Activated T-cell treated with anti-CD3 and anti-CD28 coated beads, Interleukin-2, amount 50 U/mL, for 4 hours (primary cell): ENCODE results near the gene KANK3. TPM values are rescaled to one million over a fixed set of nuclear protein-coding genes. Genes with fewer than 3 reads are reported as not detected.
"Not testable (repeated sequence)": the region's sequence is repeated elsewhere in the genome, so short reads cannot be mapped to it uniquely, and the experiment has no call there.

Experiments
- ATAC-seq, 2 donors: fragments of 200-7000 bp; cut with Tn5 transposase; one replicate each; pipeline ENCODE4 v1.10.0; 2021
- DNase-seq: peaks from one replicate; pipeline ENCODE4 v3.0.0-alpha.2; 2020
- H3K27me3 Mint-ChIP-seq: one replicate; pipeline ENCODE4 v1.8.0; 2021; ENCODE audit warnings: low read depth, mixed read lengths
- H3K36me3 Mint-ChIP-seq: one replicate; pipeline ENCODE4 v1.8.0; 2022; ENCODE audit warnings: mixed read lengths; ENCODE audit not compliant: insufficient read depth
- H3K4me1 Mint-ChIP-seq: one replicate; pipeline ENCODE4 v1.8.0; 2021; ENCODE audit warnings: low read depth, mixed read lengths
- H3K4me3 Mint-ChIP-seq: one replicate; pipeline ENCODE4 v1.8.0; 2021; ENCODE audit warnings: mild to moderate bottlenecking, moderate library complexity, mixed read lengths
- H3K9me3 Mint-ChIP-seq: one replicate; pipeline ENCODE4 v1.8.0; 2021; ENCODE audit warnings: mixed read lengths
- total RNA-seq, 3 donors: library from RNA; stranded (reverse); gene quantifications; one replicate each; pipeline ENCODE4 v1.2.1, GENCODE V29; 2021

Gene KANK3
- total RNA-seq = under 1 TPM in 2 of 3 donors, not detected in 1; 0.41 to 0.43 TPM

GRCh38 chr19:8342684-8343482 is at the start of gene KANK3:
Gene KANK3, minus strand, starts transcription at chr19:8343262. Its CDS starts 5,434 bp downstream, at chr19:8337828.
- Mint-ChIP-seq H3K9me3 (no peaks in the 10 kb centered on the region), H3K4me3 (peak within 1 kb of the TSS; percentile 74), H3K27me3 (peaks cover 14% of the 10 kb centered on the region), H3K36me3 (no peaks in the 10 kb centered on the region), H3K4me1 (peaks cover 8% of the 10 kb centered on the region)
- DNase-seq = peak; percentile 88
- ATAC-seq = peak; percentile 100

- Mint-ChIP-seq H3K9me3 (no peaks in the 10 kb centered on the region), H3K36me3 (no peaks in the 10 kb centered on the region), H3K4me3 (peak overlapping the region; percentile 29), H3K4me1 (peaks cover 25% of the 10 kb centered on the region), H3K27me3 (no peaks in the 10 kb centered on the region)
- DNase-seq = no peak
- no peak for ATAC-seq
These were observed 49.0 kb upstream of the KANK3 start for GRCh38 chr19:8392017-8392591.

GRCh38 chr19:8391198-8392016 is 48.3 kb upstream of the KANK3 start:
- ATAC-seq = no peak

GRCh38 chr19:8390617-8390981 is 47.5 kb upstream of the KANK3 start:
- Mint-ChIP-seq H3K9me3 (no peaks in the 10 kb centered on the region), H3K27me3 (no peaks in the 10 kb centered on the region), H3K36me3 (no peaks in the 10 kb centered on the region), H3K4me1 (peaks cover 17% of the 10 kb centered on the region), H3K4me3 (peak overlapping the region; percentile 72)
- peak; percentile 90 for DNase-seq
- ATAC-seq = peak; percentile 63 to 70

More at GRCh38 chr19:8391198-8392016, 48.3 kb upstream of the KANK3 start:
- H3K27me3 Mint-ChIP-seq = no peaks in the 10 kb centered on the region
- no peaks in the 10 kb centered on the region for H3K36me3 Mint-ChIP-seq
- no peaks in the 10 kb centered on the region for H3K9me3 Mint-ChIP-seq
- H3K4me3 Mint-ChIP-seq = peak overlapping the region; percentile 72
- DNase-seq = no peak
- H3K4me1 Mint-ChIP-seq = peaks cover 20% of the 10 kb centered on the region

- no peaks in the 10 kb centered on the region for H3K27me3 Mint-ChIP-seq
- H3K4me3 Mint-ChIP-seq = peak within 1 kb of the TSS; percentile 94
- ATAC-seq = peak; percentile 95 to 96
- DNase-seq = peak; percentile 96
- no peaks in the 10 kb centered on the region for H3K9me3 Mint-ChIP-seq
- peaks cover 17% of the 10 kb centered on the region for H3K4me1 Mint-ChIP-seq
- no peaks in the 10 kb centered on the region for H3K36me3 Mint-ChIP-seq
These were observed 47.0 kb upstream of the KANK3 start, which contains the start of gene RAB11B for GRCh38 chr19:8389891-8390616. Gene RAB11B, plus strand, starts transcription at chr19:8390360. Its CDS starts 57 bp downstream, at chr19:8390417.

GRCh38 chr19:8388612-8388958 is 45.5 kb upstream of the KANK3 start:
- H3K9me3 Mint-ChIP-seq = no peaks in the 10 kb centered on the region
- H3K36me3 Mint-ChIP-seq = no peaks in the 10 kb centered on the region
- DNase-seq = no peak
- no peak for ATAC-seq
- peak overlapping the region; percentile 40 for H3K4me3 Mint-ChIP-seq
- H3K27me3 Mint-ChIP-seq = no peaks in the 10 kb centered on the region
- peaks cover 17% of the 10 kb centered on the region for H3K4me1 Mint-ChIP-seq

- Mint-ChIP-seq H3K4me3 (peak overlapping the region; percentile 51), H3K4me1 (peaks cover 15% of the 10 kb centered on the region), H3K9me3 (no peaks in the 10 kb centered on the region), H3K27me3 (no peaks in the 10 kb centered on the region), H3K36me3 (no peaks in the 10 kb centered on the region)
- ATAC-seq (no peak), DNase-seq (no peak)
These were observed 44.9 kb upstream of the KANK3 start for GRCh38 chr19:8387688-8388611.

GRCh38 chr19:8386990-8387389 is 43.9 kb upstream of the KANK3 start:
- Mint-ChIP-seq H3K4me3 (no peak overlapping the region), H3K27me3 (no peaks in the 10 kb centered on the region), H3K9me3 (no peaks in the 10 kb centered on the region), H3K4me1 (peaks cover 10% of the 10 kb centered on the region), H3K36me3 (no peaks in the 10 kb centered on the region)
- ATAC-seq = no peak
- DNase-seq = no peak

- H3K36me3 Mint-ChIP-seq, H3K9me3 Mint-ChIP-seq, H3K27me3 Mint-ChIP-seq, ATAC-seq, H3K4me3 Mint-ChIP-seq, H3K4me1 Mint-ChIP-seq, DNase-seq: not testable (repeated sequence)
These were observed 43.4 kb upstream of the KANK3 start for GRCh38 chr19:8386419-8386818.

- not testable (repeated sequence) for H3K36me3 Mint-ChIP-seq, H3K4me1 Mint-ChIP-seq, ATAC-seq, H3K9me3 Mint-ChIP-seq, DNase-seq, H3K27me3 Mint-ChIP-seq, H3K4me3 Mint-ChIP-seq
These were observed 42.5 kb upstream of the KANK3 start for GRCh38 chr19:8385566-8385965.

- DNase-seq, H3K4me1 Mint-ChIP-seq, H3K27me3 Mint-ChIP-seq, ATAC-seq, H3K36me3 Mint-ChIP-seq, H3K4me3 Mint-ChIP-seq, H3K9me3 Mint-ChIP-seq: not testable (repeated sequence)
These were observed 42.0 kb upstream of the KANK3 start for GRCh38 chr19:8385103-8385502.

GRCh38 chr19:8384569-8384968 is 41.5 kb upstream of the KANK3 start:
- H3K4me3 Mint-ChIP-seq, ATAC-seq, H3K4me1 Mint-ChIP-seq, H3K36me3 Mint-ChIP-seq, H3K9me3 Mint-ChIP-seq, DNase-seq, H3K27me3 Mint-ChIP-seq: not testable (repeated sequence)

- not testable (repeated sequence) for DNase-seq, H3K4me1 Mint-ChIP-seq, H3K36me3 Mint-ChIP-seq, ATAC-seq, H3K4me3 Mint-ChIP-seq, H3K9me3 Mint-ChIP-seq, H3K27me3 Mint-ChIP-seq
These were observed 36.3 kb upstream of the KANK3 start for GRCh38 chr19:8379156-8379891.
